ENCODE results near the gene ZNF687.

- no peak for TF ChIP-seq YY1 (IDR thresholded peaks at IDR 0.05; ENCODE audit: insufficient read depth, insufficient read length)
- no peak for TF ChIP-seq SUZ12 (IDR thresholded peaks at IDR 0.05; ENCODE audit: extremely low read depth, insufficient read depth, insufficient read length)
- no peak for TF ChIP-seq ZNF274 (IDR thresholded peaks at IDR 0.05; ENCODE audit: low read depth, low read length)
These were observed 16.5 kb upstream of the ZNF687 start for GRCh38 chr1:151265446-151266236.

Measured in NT2/D1 (cell line).